HepG2 (cell line): ENCODE measurements around the gene DCUN1D2. TPM values are rescaled to one million over a fixed set of nuclear protein-coding genes. Genes with fewer than 3 reads are reported as not detected.

Source experiments
- ATAC-seq: fragments of 200-7000 bp; cut with Tn5 transposase; 3 replicates; pipeline ENCODE4 v1.9.1; 2020; ENCODE audit warnings: mild to moderate bottlenecking, moderate library complexity
- BruUV-seq: library from RNA; stranded (reverse); fragments of 400-500 nt; replicated peaks from 2 replicates; lab custom pipeline; 2021; lab: Mats Ljungman, UMichigan
- CTCF ChIA-PET: fragments of 300-600 bp; formaldehyde crosslinking; extraction: SDS; loops from one replicate; lab custom pipeline; 2021; ENCODE audit warnings: low total read pairs, inconsistent platforms, low intra/inter-chr PET ratio; lab: Yijun Ruan, JAX
- POLR2A ChIA-PET: fragments of 350-600 bp; sonication (Branson Sonifier 250); formaldehyde crosslinking; loops from one replicate; lab custom pipeline; 2020; ENCODE audit warnings: antibody characterized with exemption, inconsistent platforms; lab: Yijun Ruan, JAX
- DNase-seq: peaks from one replicate; pipeline ENCODE4 v3.0.0-alpha.2; 2015; ENCODE audit warnings: low spot score
- FAIRE-seq: peaks from 3 replicates; lab custom pipeline; 2011; peaks lifted over from hg19 to GRCh38; lab: Jason Lieb, UNC
- H2AFZ ChIP-seq: one replicate; pipeline ENCODE4 v1.6.1; 2011; ENCODE audit warnings: low read length, inconsistent platforms
- H3K27ac ChIP-seq: fragments of 300-600 bp; 3 replicates; pipeline ENCODE4 v1.8.0; 2011; ENCODE audit warnings: mixed run types, mild to moderate bottlenecking, mixed read lengths, low read length, inconsistent platforms; ENCODE audit not compliant: insufficient read depth; ENCODE audit errors: extremely low read length
- H3K27me3 ChIP-seq, 2 experiments: fragments of 200-600 bp in 1 of 2; 2 replicates in 1 of 2; 3 replicates in 1 of 2; pipeline versions ENCODE4 v1.6.0 to v1.8.0; 2011; ENCODE audit warnings: low read length in 2 of 2, mild to moderate bottlenecking in 2 of 2, moderate library complexity in 2 of 2, inconsistent platforms in 1 of 2; ENCODE audit not compliant: insufficient read depth in 2 of 2, control insufficient read depth in 1 of 2
- H3K36me3 ChIP-seq, 2 experiments: fragments of 200-600 bp in 1 of 2; replicated peaks in 1 of 2; 2 replicates in 1 of 2; 3 replicates in 1 of 2; pipeline versions ENCODE4 v1.5.1 to v1.8.0; 2011; ENCODE audit warnings: low read length in 2 of 2, inconsistent platforms in 1 of 2; ENCODE audit not compliant: insufficient read depth in 2 of 2, control insufficient read depth in 1 of 2
- H3K4me1 ChIP-seq: 2 replicates; pipeline ENCODE4 v1.5.1; 2012; ENCODE audit warnings: low read length, inconsistent platforms; ENCODE audit not compliant: insufficient read depth
- H3K4me2 ChIP-seq: 2 replicates; pipeline ENCODE4 v1.6.0; 2011; ENCODE audit warnings: low read depth, low read length, inconsistent platforms
- H3K4me3 ChIP-seq, 3 experiments: fragments of 200-600 bp in 1 of 3; sonication (generic), shearing (Covaris generic) in 1 of 3; replicated peaks in 1 of 3; 2 replicates each; pipeline ENCODE4 v1.5.1; 2011 to 2016; ENCODE audit warnings: low read length in 3 of 3, inconsistent platforms in 2 of 3, low read depth in 2 of 3, mild to moderate bottlenecking in 2 of 3, control low read depth in 1 of 3, mixed read lengths in 1 of 3; ENCODE audit not compliant: insufficient read depth in 1 of 3
- H3K79me2 ChIP-seq: one replicate; pipeline ENCODE4 v1.6.1; 2011; ENCODE audit warnings: low read length, inconsistent platforms; ENCODE audit not compliant: insufficient read depth
- H3K9ac ChIP-seq: 2 replicates; pipeline ENCODE4 v1.6.0; 2011; ENCODE audit warnings: mild to moderate bottlenecking, low read depth, low read length, inconsistent platforms; ENCODE audit not compliant: insufficient read depth
- H3K9me3 ChIP-seq: 2 replicates; pipeline ENCODE4 v1.5.1; 2012; ENCODE audit warnings: mild to moderate bottlenecking, low read length
- H4K20me1 ChIP-seq: 2 replicates; pipeline ENCODE4 v1.6.0; 2011; ENCODE audit warnings: inconsistent platforms, mild to moderate bottlenecking, low read length, moderate library complexity; ENCODE audit not compliant: insufficient read depth
- FOXP4 ChIP-seq: sonication (generic); formaldehyde crosslinking; IDR thresholded peaks from 2 replicates; pipeline ENCODE4 v1.4.0; 2020; ENCODE audit warnings: missing genetic modification reagents
- HIVEP1 ChIP-seq: sonication (generic); formaldehyde crosslinking; IDR thresholded peaks from 2 replicates; pipeline ENCODE4 v1.4.0; 2020; ENCODE audit warnings: mild to moderate bottlenecking, missing genetic modification reagents
- MAX ChIP-seq: IDR thresholded peaks from 2 replicates; pipeline ENCODE4 v1.6.1; 2012; ENCODE audit warnings: inconsistent platforms
- MBD4 ChIP-seq: IDR thresholded peaks from 2 replicates; pipeline ENCODE4 v1.6.1; 2012; ENCODE audit warnings: low read length, inconsistent platforms, borderline replicate concordance
- POLR2AphosphoS2 ChIP-seq: IDR thresholded peaks from 2 replicates; pipeline ENCODE4 v1.6.1; 2011; ENCODE audit warnings: low read depth, low read length, improper control_type of control experiment
- SOX5 ChIP-seq: IDR thresholded peaks from 2 replicates; pipeline ENCODE4 v1.6.1; 2016; ENCODE audit warnings: borderline replicate concordance
- TFE3 ChIP-seq: IDR thresholded peaks from 2 replicates; pipeline ENCODE4 v1.6.1; 2016
- USF2 ChIP-seq, 2 experiments: sonication (generic) in 1 of 2; formaldehyde crosslinking in 1 of 2; IDR thresholded peaks; 2 replicates each; pipeline versions ENCODE4 v1.5.1 to v1.6.1; 2011 to 2020; ENCODE audit warnings: borderline replicate concordance in 1 of 2, low read depth in 1 of 2, low read length in 1 of 2, mild to moderate bottlenecking in 1 of 2, missing genetic modification reagents in 1 of 2, moderate library complexity in 1 of 2
- ZNF276 ChIP-seq: sonication (generic); formaldehyde crosslinking; IDR thresholded peaks from 2 replicates; pipeline ENCODE4 v1.4.0; 2020; ENCODE audit warnings: mild to moderate bottlenecking, low read depth, missing genetic modification reagents
- ZNF414 ChIP-seq: sonication (generic); formaldehyde crosslinking; IDR thresholded peaks from 2 replicates; pipeline ENCODE4 v1.5.0; 2020; ENCODE audit warnings: missing genetic modification reagents
- ZNF446 ChIP-seq: sonication (generic); formaldehyde crosslinking; IDR thresholded peaks from 2 replicates; pipeline ENCODE4 v1.5.0; 2020; ENCODE audit warnings: mild to moderate bottlenecking, missing genetic modification reagents
- ZNF552 ChIP-seq: sonication (generic); formaldehyde crosslinking; IDR thresholded peaks from 2 replicates; pipeline ENCODE4 v1.9.0; 2022; ENCODE audit warnings: missing genetic modification reagents, mild to moderate bottlenecking, borderline replicate concordance
- ZNF740 ChIP-seq: sonication (generic); formaldehyde crosslinking; IDR thresholded peaks from 2 replicates; pipeline ENCODE4 v1.4.0; 2020; ENCODE audit warnings: missing genetic modification reagents
- WGBS: methylation state at CpG from one replicate; pipeline ENCODE4 v1.1.6; 2017; ENCODE audit warnings: low lambda C conversion rate; 5-methylcytosine and 5-hydroxymethylcytosine counted together
- in situ Hi-C: cut with HindIII; loops from 2 replicates; pipeline ENCODE4 v1.10.0; 2017; ENCODE audit warnings: low pct_unique_long_range_greater_than_20kb; ENCODE audit not compliant: extremely low pct_ligation_motif_present
- intact Hi-C: fragments of 100-400 bp; cut with micrococcal nuclease; formaldehyde crosslinking; loops from one replicate; pipeline ENCODE4 v1.10.0; 2022; ENCODE audit not compliant: unreplicated experiment
- polyA plus RNA-seq, 8 experiments: library from polyadenylated mRNA; depleted of rRNA in 3 of 8; stranded (reverse) in 7 of 8; unstranded in 1 of 8; fragments of >200 nt; fragmentation: Illumina TruSeq in 4 of 8; extraction: Trizol in 4 of 8; gene quantifications; 2 replicates each; pipeline versions ENCODE4 v1.2.1 to v1.2.3, GENCODE V29; 2011 to 2016; ENCODE audit warnings: low read depth in 4 of 8, missing spikeins in 1 of 8, mixed read lengths in 1 of 8; ENCODE audit not compliant: insufficient read depth in 1 of 8
- total RNA-seq, 5 experiments: library from RNA; depleted of rRNA; stranded (reverse); fragments of >200 nt; fragmentation: Illumina TruSeq; extraction: Trizol; gene quantifications; 2 replicates each; pipeline ENCODE4 v1.2.3, GENCODE V29; 2016; ENCODE audit warnings: low read depth in 1 of 5

DCUN1D2 gene
- total and polyA plus RNA-seq, 2 of the 13 experiments (the other 11 are each of a cell fraction or from before 2014, with no cell fraction given), result 9.1 to 9.6 TPM

GRCh38 chr13:113479179-113479578 lies 11.3 kb downstream of the DCUN1D2 start:
- WGBS, result 95% methylated on average over 4 of the region's 4 CpGs
- Histone ChIP-seq H3K79me2 (peaks cover 10% of the 10 kb centered on the region), H4K20me1 (0 out of 2 replicates have a peak, but pooled peaks cover 5% of the 10 kb centered on the region), H3K4me2 (no peak overlapping the region), H3K36me3 (peaks cover 14 to 68% of the 10 kb centered on the region in 2 experiments; a peak in 4 of 5 replicates), H3K9ac (no peak overlapping the region), H3K4me1 (no peaks in the 10 kb centered on the region), H3K27ac (no peak overlapping the region), H3K27me3 (no peaks in the 10 kb centered on the region), H3K9me3 (no peaks in the 10 kb centered on the region), H3K4me3 (no peak overlapping the region), H2AFZ (no peak overlapping the region)
- intact Hi-C loops (no loop called here), in situ Hi-C loops (no loop called here)
- no TSS peak for BruUV-seq
- no peak for DNase-seq
- ChIA-PET POLR2A (no interaction called here), CTCF (no interaction called here)
- no peak for ATAC-seq
- no peak for FAIRE-seq
- TF ChIP-seq FOXP4 (no peak), USF2 (IDR thresholded peaks at IDR 0.05; ENCODE audit: low read depth, low read length) (no peak), USF2 (CRISPR knock-in tag; IDR thresholded peaks at IDR 0.05; ENCODE audit: borderline replicate concordance) (no peak), TFE3 (CRISPR knock-in tag) (no peak), HIVEP1 (CRISPR knock-in tag) (no peak), MBD4 (no peak), ZNF276 (no peak), ZNF552 (CRISPR knock-in tag) (no peak), SOX5 (CRISPR knock-in tag) (no peak), MAX (no peak), ZNF446 (CRISPR knock-in tag) (no peak), ZNF740 (CRISPR knock-in tag) (no peak), POLR2AphosphoS2 (no peak), ZNF414 (CRISPR knock-in tag) (no peak)
